Uterus (tissue), 4 donors: Measurements from ENCODE around the gene BATF3. TPM values are rescaled to one million over a fixed set of nuclear protein-coding genes. Genes with fewer than 3 reads are reported as not detected.
"Not testable (repeated sequence)": the region's sequence is repeated elsewhere in the genome, so short reads cannot be mapped to it uniquely, and the experiment has no call there.

Experiments
- DNase-seq, 2 donors: peaks; one replicate each; pipeline ENCODE4 v3.0.0-alpha.2; 2019 to 2020
- H3K27ac ChIP-seq, 2 donors: fragments of 200-600 bp; sonication (generic); 1 replicate in 1 of 2; 2 replicates in 1 of 2; pipeline ENCODE4 v1.5.1; 2016 to 2018
- H3K27me3 ChIP-seq, 2 donors: fragments of 200-600 bp; sonication (generic); one replicate each; pipeline ENCODE4 v1.5.1; 2018 to 2019; ENCODE audit warnings: control low read depth in 1 of 2
- H3K36me3 ChIP-seq, 2 donors: fragments of 200-600 bp; sonication (generic); one replicate each; pipeline ENCODE4 v1.5.1; 2019; ENCODE audit warnings: control low read depth in 1 of 2
- H3K4me1 ChIP-seq, 2 donors: fragments of 200-600 bp; sonication (generic); one replicate each; pipeline ENCODE4 v1.5.1; 2018 to 2019; ENCODE audit warnings: control low read depth in 1 of 2
- H3K4me3 ChIP-seq, 2 donors: fragments of 200-600 bp; sonication (generic); 1 replicate in 1 of 2; 2 replicates in 1 of 2; pipeline ENCODE4 v1.5.1; 2018 to 2019; ENCODE audit warnings: mild to moderate bottlenecking in 1 of 2
- H3K9me3 ChIP-seq, 2 donors: fragments of 200-600 bp; sonication (generic); one replicate each; pipeline ENCODE4 v1.5.1; 2019; ENCODE audit warnings: control low read depth in 1 of 2
- CTCF ChIP-seq, 4 experiments: fragments of 200-600 bp in 2 of 4; fragments of 450-650 bp in 2 of 4; sonication (generic) in 2 of 4; IDR thresholded peaks; one replicate each; pipeline ENCODE4 v1.5.1; 2016 to 2019; ENCODE audit warnings: antibody characterized with exemption in 4 of 4, mild to moderate bottlenecking in 2 of 4, moderate library complexity in 1 of 4
- POLR2A ChIP-seq, 2 donors: fragments of 450-650 bp; IDR thresholded peaks; one replicate each; pipeline ENCODE4 v1.6.1; 2016; ENCODE audit warnings: antibody characterized with exemption in 2 of 2, mild to moderate bottlenecking in 1 of 2, moderate library complexity in 1 of 2
- intact Hi-C: fragments of 100-400 bp; cut with DNase I; formaldehyde crosslinking; loops from one replicate; pipeline ENCODE4 v1.15.1; 2023; ENCODE audit warnings: low total_unique reads
- total RNA-seq, 4 donors: library from RNA; depleted of rRNA in 3 of 4; stranded (reverse); fragments of >200 nt in 3 of 4; gene quantifications; one replicate each; pipeline versions ENCODE4 v1.1.0 to v1.2.4, GENCODE V29; 2014 to 2023
- donor health status: DM: yes; HTN: yes; CAD: no.

Gene BATF3
- total RNA-seq, 4 donors from 2014 or later: 3.0 to 10.3 (median 3.5) TPM; not detected in 1

GRCh38 chr1:212713465-212714136 is 14.0 kb upstream of the BATF3 start:
- Histone ChIP-seq H3K4me3 (no peak overlapping the region), H3K27ac (no peak overlapping the region), H3K36me3 (no peaks in the 10 kb centered on the region), H3K27me3 (no peaks in the 10 kb centered on the region), H3K9me3 (no peaks in the 10 kb centered on the region), H3K4me1 (no peaks in the 10 kb centered on the region)
- intact Hi-C loops: no loop called here
- DNase-seq: no peak
- TF ChIP-seq CTCF (IDR thresholded peaks at IDR 0.05) (no peak), POLR2A (IDR thresholded peaks at IDR 0.05) (no peak)

- no peak for TF ChIP-seq CTCF (IDR thresholded peaks at IDR 0.05)
- TF ChIP-seq POLR2A (IDR thresholded peaks at IDR 0.05): no peak
- DNase-seq: no peak
- Histone ChIP-seq H3K27me3 (no peaks in the 10 kb centered on the region), H3K27ac (no peak overlapping the region), H3K9me3 (no peaks in the 10 kb centered on the region), H3K4me3 (no peak overlapping the region), H3K36me3 (no peaks in the 10 kb centered on the region), H3K4me1 (no peaks in the 10 kb centered on the region)
- intact Hi-C loops: no loop called here
Measured at GRCh38 chr1:212712451-212713303, 13.0 kb upstream of the BATF3 start.

GRCh38 chr1:212711974-212712373 is 12.3 kb upstream of the BATF3 start:
- DNase-seq, H3K9me3 ChIP-seq, H3K27me3 ChIP-seq, intact Hi-C loops, H3K27ac ChIP-seq, H3K4me3 ChIP-seq, H3K4me1 ChIP-seq, H3K36me3 ChIP-seq: not testable (repeated sequence)

- Histone ChIP-seq H3K36me3 (no peaks in the 10 kb centered on the region), H3K4me3 (no peak overlapping the region), H3K27me3 (no peaks in the 10 kb centered on the region), H3K9me3 (no peaks in the 10 kb centered on the region), H3K27ac (no peak overlapping the region), H3K4me1 (no peaks in the 10 kb centered on the region)
- DNase-seq: no peak
- no peak for TF ChIP-seq POLR2A (IDR thresholded peaks at IDR 0.05)
- TF ChIP-seq CTCF (IDR thresholded peaks at IDR 0.05): no peak
- intact Hi-C loops: no loop called here
Measured at GRCh38 chr1:212710566-212710965, 10.9 kb upstream of the BATF3 start.

- no peaks in the 10 kb centered on the region for H3K9me3 ChIP-seq
- no peaks in the 10 kb centered on the region for H3K36me3 ChIP-seq
- no peaks in the 10 kb centered on the region for H3K27me3 ChIP-seq
- TF ChIP-seq POLR2A (IDR thresholded peaks at IDR 0.05) (no peak), CTCF (IDR thresholded peaks at IDR 0.05) (no peak)
- no peak overlapping the region for H3K4me3 ChIP-seq
- no peak for DNase-seq
- intact Hi-C loops: no loop called here
- no peak overlapping the region for H3K27ac ChIP-seq
- peaks cover 0 to 3% of the 10 kb centered on the region in 2 donors for H3K4me1 ChIP-seq
Measured at GRCh38 chr1:212703991-212704564, 4.4 kb upstream of the BATF3 start.
